OCI-LY7 (cell line): ENCODE data around the gene NRK.

ENCODE experiments used
- EZH2phosphoT487 ChIP-seq: fragments of 200-600 bp; sonication (generic); IDR thresholded peaks from 2 replicates; pipeline ENCODE4 v1.6.1; 2018; ENCODE audit warnings: low read depth, borderline replicate concordance, mild to moderate bottlenecking, mixed run types, antibody characterized with exemption, low read length, moderate library complexity, mixed read lengths
- TF ChIP-seq, protein P1 (sequence below): fragments of 200-600 bp; sonication (generic); conservative IDR thresholded peaks from 2 replicates; pipeline ENCODE4 v1.5.1; 2014; ENCODE audit warnings: mild to moderate bottlenecking, antibody characterized with exemption, low read length, moderate library complexity, mixed read lengths

DNA sequence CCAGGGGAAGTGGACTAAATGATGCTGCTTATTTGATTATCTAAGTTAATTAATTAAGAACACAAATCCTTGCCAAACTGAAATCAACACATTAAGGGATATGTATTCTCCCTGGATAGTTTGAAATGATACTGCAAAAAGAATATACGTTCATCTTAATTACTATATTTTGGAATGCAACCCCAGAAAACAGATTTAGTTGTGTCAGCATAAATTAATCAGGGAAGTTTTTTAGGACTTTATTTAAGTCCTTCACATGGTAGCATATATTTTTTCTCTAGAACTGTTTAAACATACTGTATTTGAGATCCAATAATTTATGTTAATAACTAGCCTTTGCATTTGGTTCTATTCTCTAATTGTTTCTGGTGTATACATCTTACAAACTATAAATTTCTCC is 52.5 kb downstream of the NRK start:
- TF ChIP-seq, protein P1, sequence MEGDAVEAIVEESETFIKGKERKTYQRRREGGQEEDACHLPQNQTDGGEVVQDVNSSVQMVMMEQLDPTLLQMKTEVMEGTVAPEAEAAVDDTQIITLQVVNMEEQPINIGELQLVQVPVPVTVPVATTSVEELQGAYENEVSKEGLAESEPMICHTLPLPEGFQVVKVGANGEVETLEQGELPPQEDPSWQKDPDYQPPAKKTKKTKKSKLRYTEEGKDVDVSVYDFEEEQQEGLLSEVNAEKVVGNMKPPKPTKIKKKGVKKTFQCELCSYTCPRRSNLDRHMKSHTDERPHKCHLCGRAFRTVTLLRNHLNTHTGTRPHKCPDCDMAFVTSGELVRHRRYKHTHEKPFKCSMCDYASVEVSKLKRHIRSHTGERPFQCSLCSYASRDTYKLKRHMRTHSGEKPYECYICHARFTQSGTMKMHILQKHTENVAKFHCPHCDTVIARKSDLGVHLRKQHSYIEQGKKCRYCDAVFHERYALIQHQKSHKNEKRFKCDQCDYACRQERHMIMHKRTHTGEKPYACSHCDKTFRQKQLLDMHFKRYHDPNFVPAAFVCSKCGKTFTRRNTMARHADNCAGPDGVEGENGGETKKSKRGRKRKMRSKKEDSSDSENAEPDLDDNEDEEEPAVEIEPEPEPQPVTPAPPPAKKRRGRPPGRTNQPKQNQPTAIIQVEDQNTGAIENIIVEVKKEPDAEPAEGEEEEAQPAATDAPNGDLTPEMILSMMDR, result no peak
- no peak for TF ChIP-seq EZH2phosphoT487
